Mesothelial cell of epicardium (in vitro differentiated cells): ENCODE results near the gene RNF150. TPM values are rescaled to one million over a fixed set of nuclear protein-coding genes. Genes with fewer than 3 reads are reported as not detected.

ENCODE experiments used
- DNase-seq, 2 experiments: peaks; one replicate each; pipeline ENCODE4 v3.0.0; 2021; ENCODE audit warnings: low spot score in 2 of 2; ENCODE audit not compliant: unreplicated experiment in 2 of 2
- H3K27ac Mint-ChIP-seq: 2 replicates; pipeline ENCODE4 v1.8.0; 2021; ENCODE audit warnings: mixed read lengths
- H3K27me3 Mint-ChIP-seq: 2 replicates; pipeline ENCODE4 v1.8.0; 2021; ENCODE audit warnings: low read depth, mixed read lengths
- H3K36me3 Mint-ChIP-seq: 2 replicates; pipeline ENCODE4 v1.8.0; 2021; ENCODE audit warnings: mixed read lengths
- H3K4me1 Mint-ChIP-seq: 2 replicates; pipeline ENCODE4 v1.8.0; 2021; ENCODE audit warnings: mixed read lengths
- H3K4me3 Mint-ChIP-seq: 2 replicates; pipeline ENCODE4 v1.8.0; 2021; ENCODE audit warnings: mild to moderate bottlenecking, moderate library complexity, mixed read lengths
- H3K9me3 Mint-ChIP-seq: 2 replicates; pipeline ENCODE4 v1.8.0; 2021; ENCODE audit warnings: mixed read lengths
- total RNA-seq: library from RNA; stranded (reverse); gene quantifications from 3 replicates; pipeline ENCODE4 v1.2.1, GENCODE V29; 2021
- TF ChIP-seq, protein P1 (sequence below): fragments of 200-600 bp; sonication (generic); IDR thresholded peaks from one replicate; pipeline ENCODE4 v1.5.0; 2021; ENCODE audit warnings: antibody characterized with exemption; ENCODE audit not compliant: unreplicated experiment

The RNF150 gene
- total RNA-seq, 1 donor from 2014 or later, result 40.1 TPM

GRCh38 chr4:141021397-141022110 is 111.7 kb downstream of the RNF150 start:
- no peaks in the 10 kb centered on the region for H3K9me3 Mint-ChIP-seq
- peak overlapping the region; percentile 93 for H3K27ac Mint-ChIP-seq
- H3K36me3 Mint-ChIP-seq, result no peaks in the 10 kb centered on the region
- H3K4me1 Mint-ChIP-seq, result peaks cover 39% of the 10 kb centered on the region
- H3K27me3 Mint-ChIP-seq, result no peaks in the 10 kb centered on the region
- no peak overlapping the region for H3K4me3 Mint-ChIP-seq
- TF ChIP-seq, protein P1, sequence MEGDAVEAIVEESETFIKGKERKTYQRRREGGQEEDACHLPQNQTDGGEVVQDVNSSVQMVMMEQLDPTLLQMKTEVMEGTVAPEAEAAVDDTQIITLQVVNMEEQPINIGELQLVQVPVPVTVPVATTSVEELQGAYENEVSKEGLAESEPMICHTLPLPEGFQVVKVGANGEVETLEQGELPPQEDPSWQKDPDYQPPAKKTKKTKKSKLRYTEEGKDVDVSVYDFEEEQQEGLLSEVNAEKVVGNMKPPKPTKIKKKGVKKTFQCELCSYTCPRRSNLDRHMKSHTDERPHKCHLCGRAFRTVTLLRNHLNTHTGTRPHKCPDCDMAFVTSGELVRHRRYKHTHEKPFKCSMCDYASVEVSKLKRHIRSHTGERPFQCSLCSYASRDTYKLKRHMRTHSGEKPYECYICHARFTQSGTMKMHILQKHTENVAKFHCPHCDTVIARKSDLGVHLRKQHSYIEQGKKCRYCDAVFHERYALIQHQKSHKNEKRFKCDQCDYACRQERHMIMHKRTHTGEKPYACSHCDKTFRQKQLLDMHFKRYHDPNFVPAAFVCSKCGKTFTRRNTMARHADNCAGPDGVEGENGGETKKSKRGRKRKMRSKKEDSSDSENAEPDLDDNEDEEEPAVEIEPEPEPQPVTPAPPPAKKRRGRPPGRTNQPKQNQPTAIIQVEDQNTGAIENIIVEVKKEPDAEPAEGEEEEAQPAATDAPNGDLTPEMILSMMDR, result no peak
- DNase-seq, result no peak

DNA sequence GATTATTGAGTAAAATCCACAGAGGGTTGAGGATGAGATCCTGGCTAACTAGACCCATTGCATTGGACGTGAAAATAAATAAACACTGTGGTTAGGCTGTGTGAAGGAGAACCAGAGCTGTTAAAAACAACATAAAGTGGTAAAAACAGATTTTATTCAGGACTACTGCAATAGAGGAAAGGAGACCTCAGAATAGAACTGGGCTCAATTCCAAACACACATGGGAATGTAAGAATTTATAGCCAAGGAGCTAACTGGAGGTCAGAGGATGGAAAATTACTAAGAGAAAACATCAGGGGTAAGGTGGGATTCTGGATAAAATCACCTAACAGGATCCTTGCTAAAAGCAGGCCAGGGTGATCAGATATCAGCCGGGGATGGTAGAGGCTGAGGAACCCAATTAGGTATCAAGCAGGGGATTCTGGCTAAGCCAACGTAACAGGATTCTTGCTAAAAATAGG is 112.4 kb downstream of the RNF150 start:
- Mint-ChIP-seq H3K4me3 (peak overlapping the region; percentile 11), H3K27me3 (no peaks in the 10 kb centered on the region), H3K36me3 (no peaks in the 10 kb centered on the region), H3K27ac (peak overlapping the region; percentile 93), H3K4me1 (peaks cover 32% of the 10 kb centered on the region), H3K9me3 (no peaks in the 10 kb centered on the region)
- DNase-seq, result no peak
- TF ChIP-seq, protein P1, result no peak

DNA sequence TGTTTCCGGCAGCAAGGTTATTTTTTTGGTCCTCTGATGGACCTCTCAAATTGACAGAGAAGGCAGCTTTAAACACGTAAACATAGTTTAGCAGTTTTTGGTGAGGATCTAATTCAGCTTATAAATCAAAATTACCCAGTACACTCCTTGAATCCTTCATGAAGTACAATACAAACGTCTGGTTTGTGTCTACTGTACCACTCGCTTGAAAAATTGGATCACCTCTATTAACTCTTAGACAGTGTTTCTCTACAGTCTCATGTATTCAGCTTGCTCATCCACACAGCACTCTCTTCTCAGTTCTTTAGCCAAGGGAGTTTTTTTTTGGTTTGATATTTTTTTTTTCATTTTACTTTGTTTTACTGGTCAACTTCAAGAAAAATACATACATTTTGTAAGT is 113.5 kb downstream of the RNF150 start:
- H3K27ac Mint-ChIP-seq, result peak overlapping the region; percentile 82
- no peaks in the 10 kb centered on the region for H3K9me3 Mint-ChIP-seq
- peaks cover 34% of the 10 kb centered on the region for H3K4me1 Mint-ChIP-seq
- H3K4me3 Mint-ChIP-seq, result no peak overlapping the region
- no peaks in the 10 kb centered on the region for H3K27me3 Mint-ChIP-seq
- no peak for DNase-seq
- H3K36me3 Mint-ChIP-seq, result no peaks in the 10 kb centered on the region
- TF ChIP-seq, protein P1, result no peak

GRCh38 chr4:141016117-141016798 is 117.0 kb downstream of the RNF150 start:
- no peak for DNase-seq
- H3K9me3 Mint-ChIP-seq, result no peaks in the 10 kb centered on the region
- no peak overlapping the region for H3K4me3 Mint-ChIP-seq
- H3K27ac Mint-ChIP-seq, result no peak overlapping the region
- H3K27me3 Mint-ChIP-seq, result no peaks in the 10 kb centered on the region
- TF ChIP-seq, protein P1, result no peak
- H3K36me3 Mint-ChIP-seq, result no peaks in the 10 kb centered on the region
- peaks cover 51% of the 10 kb centered on the region for H3K4me1 Mint-ChIP-seq

GRCh38 chr4:141013899-141014298 is 119.4 kb downstream of the RNF150 start:
- H3K4me1 Mint-ChIP-seq, result peaks cover 33% of the 10 kb centered on the region
- peaks cover 11% of the 10 kb centered on the region for H3K9me3 Mint-ChIP-seq
- peaks cover 3% of the 10 kb centered on the region for H3K36me3 Mint-ChIP-seq
- TF ChIP-seq, protein P1, result no peak
- H3K4me3 Mint-ChIP-seq, result no peak overlapping the region
- peak overlapping the region; percentile 2 for H3K27ac Mint-ChIP-seq
- no peak for DNase-seq
- H3K27me3 Mint-ChIP-seq, result no peaks in the 10 kb centered on the region
